SU-DHL-6 (cell line): ENCODE measurements around the gene HOXD3.

Experiments
- H2AFZ ChIP-seq: fragments of 200-600 bp; sonication (generic); 2 replicates; pipeline ENCODE4 v1.6.1; 2014; ENCODE audit warnings: low read depth, mild to moderate bottlenecking, moderate library complexity, mixed read lengths, antibody characterized with exemption, low read length; ENCODE audit not compliant: severe bottlenecking
- H3F3A ChIP-seq: fragments of 200-600 bp; shearing (Covaris generic); 2 replicates; pipeline ENCODE4 v1.6.0; 2016; ENCODE audit warnings: antibody characterized with exemption, mild to moderate bottlenecking; ENCODE audit not compliant: insufficient read depth
- H3K27ac ChIP-seq: fragments of 200-600 bp; sonication (generic); 2 replicates; pipeline ENCODE4 v1.5.1; 2016; ENCODE audit warnings: low read depth, mild to moderate bottlenecking, low read length, moderate library complexity, mixed read lengths
- H3K27me3 ChIP-seq: fragments of 200-600 bp; sonication (generic), shearing (Covaris generic); 2 replicates; pipeline ENCODE4 v1.6.0; 2014; ENCODE audit warnings: mild to moderate bottlenecking, low read length
- H3K36me3 ChIP-seq: fragments of 200-600 bp; sonication (generic); 2 replicates; pipeline ENCODE4 v1.6.1; 2014; ENCODE audit warnings: mild to moderate bottlenecking, low read length, mixed read lengths
- H3K4me2 ChIP-seq: fragments of 300-600, 200-600 bp; shearing (Covaris generic), sonication (generic); 2 replicates; pipeline ENCODE4 v1.6.0; 2014; ENCODE audit warnings: low read length, low read depth, mild to moderate bottlenecking; ENCODE audit not compliant: poor library complexity, severe bottlenecking
- H3K4me3 ChIP-seq: fragments of 200-600 bp; sonication (generic); 2 replicates; pipeline ENCODE4 v1.5.1; 2014; ENCODE audit warnings: antibody characterized with exemption, low read length, mild to moderate bottlenecking, mixed read lengths; ENCODE audit not compliant: insufficient read depth, poor library complexity, severe bottlenecking
- H3K79me2 ChIP-seq: fragments of 200-600 bp; sonication (generic); 2 replicates; pipeline ENCODE4 v1.6.1; 2014; ENCODE audit warnings: mild to moderate bottlenecking, low read length, moderate library complexity; ENCODE audit not compliant: insufficient read depth
- H3K9ac ChIP-seq: fragments of 200-600 bp; sonication (generic); 2 replicates; pipeline ENCODE4 v1.7.0; 2014; ENCODE audit warnings: mild to moderate bottlenecking, low read length
- H3K9me2 ChIP-seq: fragments of 200-600 bp; sonication (generic); replicated peaks from 2 replicates; pipeline ENCODE4 v1.6.1; 2014; ENCODE audit warnings: low read length; ENCODE audit not compliant: insufficient read depth
- H3K9me3 ChIP-seq: fragments of 200-600 bp; sonication (generic); 2 replicates; pipeline ENCODE4 v1.6.1; 2014; ENCODE audit warnings: low read length, mixed read lengths; ENCODE audit not compliant: insufficient read depth
- H4K20me1 ChIP-seq: fragments of 200-600 bp; sonication (generic); 2 replicates; pipeline ENCODE4 v1.6.1; 2014; ENCODE audit warnings: low read depth, mild to moderate bottlenecking, antibody characterized with exemption, low read length, moderate library complexity, mixed read lengths
- EZH2phosphoT487 ChIP-seq: fragments of 200-600 bp; sonication (generic), shearing (Covaris generic); conservative IDR thresholded peaks from 2 replicates; pipeline ENCODE4 v1.6.1; 2018; ENCODE audit warnings: mild to moderate bottlenecking, antibody characterized with exemption, low read length, moderate library complexity, mixed read lengths
- TF ChIP-seq, protein P1 (sequence below): fragments of 200-600 bp; sonication (generic); IDR thresholded peaks from one replicate; pipeline ENCODE4 v1.5.1; 2017; ENCODE audit warnings: antibody characterized with exemption, mild to moderate bottlenecking, low read length, moderate library complexity; ENCODE audit not compliant: insufficient read depth, poor library complexity, severe bottlenecking

HOXD3 gene

GRCh38 chr2:176170602-176171305, 13.6 kb downstream of the HOXD3 start:
- Histone ChIP-seq H3K27me3 (no peaks in the 10 kb centered on the region), H3K36me3 (no peaks in the 10 kb centered on the region), H2AFZ (no peak overlapping the region), H3K79me2 (no peaks in the 10 kb centered on the region), H3K9ac (no peak overlapping the region), H3K4me2 (no peak overlapping the region), H3K27ac (no peak overlapping the region), H3F3A (no peaks in the 10 kb centered on the region), H3K9me2 (no peaks in the 10 kb centered on the region), H3K9me3 (no peaks in the 10 kb centered on the region), H3K4me3 (no peak overlapping the region), H4K20me1 (no peaks in the 10 kb centered on the region)
- TF ChIP-seq, protein P1, sequence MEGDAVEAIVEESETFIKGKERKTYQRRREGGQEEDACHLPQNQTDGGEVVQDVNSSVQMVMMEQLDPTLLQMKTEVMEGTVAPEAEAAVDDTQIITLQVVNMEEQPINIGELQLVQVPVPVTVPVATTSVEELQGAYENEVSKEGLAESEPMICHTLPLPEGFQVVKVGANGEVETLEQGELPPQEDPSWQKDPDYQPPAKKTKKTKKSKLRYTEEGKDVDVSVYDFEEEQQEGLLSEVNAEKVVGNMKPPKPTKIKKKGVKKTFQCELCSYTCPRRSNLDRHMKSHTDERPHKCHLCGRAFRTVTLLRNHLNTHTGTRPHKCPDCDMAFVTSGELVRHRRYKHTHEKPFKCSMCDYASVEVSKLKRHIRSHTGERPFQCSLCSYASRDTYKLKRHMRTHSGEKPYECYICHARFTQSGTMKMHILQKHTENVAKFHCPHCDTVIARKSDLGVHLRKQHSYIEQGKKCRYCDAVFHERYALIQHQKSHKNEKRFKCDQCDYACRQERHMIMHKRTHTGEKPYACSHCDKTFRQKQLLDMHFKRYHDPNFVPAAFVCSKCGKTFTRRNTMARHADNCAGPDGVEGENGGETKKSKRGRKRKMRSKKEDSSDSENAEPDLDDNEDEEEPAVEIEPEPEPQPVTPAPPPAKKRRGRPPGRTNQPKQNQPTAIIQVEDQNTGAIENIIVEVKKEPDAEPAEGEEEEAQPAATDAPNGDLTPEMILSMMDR, result no peak
- TF ChIP-seq EZH2phosphoT487, result no peak

DNA sequence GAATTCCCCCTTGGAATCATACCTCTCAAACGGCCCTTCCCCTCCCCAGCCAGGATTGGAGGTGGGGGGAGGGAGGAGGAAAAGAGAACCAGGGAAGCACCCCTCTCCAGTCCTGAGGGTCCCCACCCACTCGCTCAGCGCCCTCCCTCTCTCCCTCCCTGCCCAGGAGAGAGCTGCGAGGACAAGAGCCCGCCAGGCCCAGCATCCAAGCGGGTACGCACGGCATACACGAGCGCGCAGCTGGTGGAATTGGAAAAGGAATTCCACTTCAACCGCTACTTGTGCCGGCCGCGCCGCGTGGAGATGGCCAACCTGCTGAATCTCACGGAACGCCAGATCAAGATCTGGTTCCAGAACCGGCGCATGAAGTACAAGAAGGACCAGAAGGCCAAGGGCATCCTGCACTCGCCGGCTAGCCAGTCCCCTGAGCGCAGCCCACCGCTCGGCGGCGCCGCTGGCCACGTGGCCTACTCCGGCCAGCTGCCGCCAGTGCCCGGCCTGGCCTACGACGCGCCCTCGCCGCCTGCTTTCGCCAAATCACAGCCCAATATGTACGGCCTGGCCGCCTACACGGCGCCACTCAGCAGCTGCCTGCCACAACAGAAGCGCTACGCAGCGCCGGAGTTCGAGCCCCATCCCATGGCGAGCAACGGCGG, 14.4 kb downstream of the HOXD3 start:
- Histone ChIP-seq H3K4me3 (no peak overlapping the region), H3F3A (no peaks in the 10 kb centered on the region), H3K9me3 (no peaks in the 10 kb centered on the region), H3K9me2 (no peaks in the 10 kb centered on the region), H3K79me2 (no peaks in the 10 kb centered on the region), H2AFZ (no peak overlapping the region), H4K20me1 (no peaks in the 10 kb centered on the region), H3K27me3 (no peaks in the 10 kb centered on the region), H3K27ac (no peak overlapping the region), H3K36me3 (no peaks in the 10 kb centered on the region), H3K4me2 (no peak overlapping the region), H3K9ac (no peak overlapping the region)
- TF ChIP-seq, protein P1, result no peak
- no peak for TF ChIP-seq EZH2phosphoT487

- Histone ChIP-seq H4K20me1 (no peaks in the 10 kb centered on the region), H3F3A (no peaks in the 10 kb centered on the region), H3K4me3 (no peak overlapping the region), H3K27me3 (no peaks in the 10 kb centered on the region), H3K9me2 (no peaks in the 10 kb centered on the region), H3K9me3 (no peaks in the 10 kb centered on the region), H3K27ac (no peak overlapping the region), H3K79me2 (no peaks in the 10 kb centered on the region), H3K36me3 (no peaks in the 10 kb centered on the region), H3K4me2 (no peak overlapping the region), H2AFZ (no peak overlapping the region), H3K9ac (no peak overlapping the region)
- TF ChIP-seq, protein P1, result no peak
- TF ChIP-seq EZH2phosphoT487, result no peak
These were observed 15.1 kb downstream of the HOXD3 start for GRCh38 chr2:176172007-176172894.
